HG02970 (cell line): ENCODE data around the gene ZFP92.

ENCODE experiments used
- ATAC-seq: cut with Tn5 transposase; IDR thresholded peaks from one replicate; pipeline ENCODE4 v1.9.1; 2021; ENCODE audit warnings: mild to moderate bottlenecking, moderate library complexity, moderate number of reproducible peaks; ENCODE audit not compliant: unreplicated experiment, low FRiP score

Gene ZFP92, protein sequence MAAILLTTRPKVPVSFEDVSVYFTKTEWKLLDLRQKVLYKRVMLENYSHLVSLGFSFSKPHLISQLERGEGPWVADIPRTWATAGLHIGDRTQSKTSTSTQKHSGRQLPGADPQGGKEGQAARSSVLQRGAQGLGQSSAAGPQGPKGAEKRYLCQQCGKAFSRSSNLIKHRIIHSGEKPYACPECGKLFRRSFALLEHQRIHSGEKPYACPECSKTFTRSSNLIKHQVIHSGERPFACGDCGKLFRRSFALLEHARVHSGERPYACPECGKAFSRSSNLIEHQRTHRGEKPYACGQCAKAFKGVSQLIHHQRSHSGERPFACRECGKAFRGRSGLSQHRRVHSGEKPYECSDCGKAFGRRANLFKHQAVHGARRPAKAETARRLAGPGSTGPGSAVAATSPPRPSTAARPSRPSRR

DNA sequence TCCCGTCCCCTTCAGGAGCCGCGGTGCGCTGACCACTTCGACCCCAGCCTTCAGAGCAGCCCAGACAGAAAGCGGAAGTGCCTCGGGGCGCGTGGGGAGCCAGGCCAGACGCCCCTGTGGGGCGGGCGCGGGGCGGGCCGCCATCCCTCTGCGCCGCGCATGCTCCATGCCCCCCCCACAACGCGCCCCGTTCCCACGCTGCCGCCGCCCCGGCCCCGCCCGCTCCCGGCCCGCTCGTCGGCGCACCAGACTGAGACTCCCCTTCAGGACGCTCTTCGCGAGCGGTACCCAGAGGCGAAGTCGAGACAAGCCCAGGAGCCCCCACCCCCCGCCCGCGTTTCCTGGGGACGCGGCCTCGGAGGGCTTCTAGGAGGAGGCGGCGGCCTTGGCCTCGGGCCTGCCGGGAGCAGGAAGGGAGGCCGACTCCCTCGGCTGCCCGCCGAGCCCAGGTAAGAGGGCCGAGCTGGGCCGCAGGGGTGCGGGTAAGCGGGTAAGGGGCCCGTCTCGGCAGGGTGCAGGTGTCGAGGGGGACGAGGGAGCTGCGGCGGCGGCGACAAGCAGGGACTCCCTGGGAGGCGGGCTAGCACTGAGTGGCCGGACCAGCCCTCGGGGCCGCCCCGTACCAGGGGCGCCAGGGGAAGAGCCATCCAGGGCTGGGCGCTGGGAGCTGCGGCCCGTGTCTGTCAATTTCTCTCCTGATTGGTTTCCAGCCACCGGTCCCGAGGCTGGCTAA, at the start of gene ZFP92:
Gene ZFP92 (plus strand): TSS at position 218 of the 733 bp plus-strand sequence. CDS start 6,851 bp downstream, outside the sequence.
- no peak for ATAC-seq

DNA sequence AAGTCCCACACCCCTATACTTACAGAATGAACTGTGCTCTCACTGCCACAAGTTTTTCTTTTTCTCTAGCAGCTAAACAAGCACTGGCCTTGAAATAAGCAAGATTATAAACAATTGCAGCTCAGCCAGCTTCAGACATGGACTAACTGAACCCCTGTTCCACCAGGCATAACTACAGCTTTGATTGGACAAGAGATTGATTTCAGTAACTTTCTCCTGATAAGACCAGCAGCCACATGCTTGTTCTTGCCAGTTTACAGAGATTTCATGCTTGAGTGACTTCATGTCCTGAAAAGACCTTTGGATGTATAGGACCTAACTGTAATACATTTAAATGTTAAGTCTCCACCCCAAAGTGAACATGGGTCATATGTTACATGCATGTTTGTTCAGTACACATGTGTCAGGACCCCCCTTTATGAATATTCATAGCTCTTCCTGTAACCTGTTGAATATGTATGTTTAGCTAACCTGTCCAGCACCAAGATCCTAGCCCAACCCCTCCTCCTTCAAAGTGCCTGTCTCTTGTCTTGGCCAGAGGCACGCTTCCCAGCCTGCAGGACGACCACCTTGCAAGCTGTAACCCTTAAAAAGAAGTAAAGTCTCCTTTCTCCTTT, 49.4 kb upstream of the ZFP92 start:
- no peak for ATAC-seq

DNA sequence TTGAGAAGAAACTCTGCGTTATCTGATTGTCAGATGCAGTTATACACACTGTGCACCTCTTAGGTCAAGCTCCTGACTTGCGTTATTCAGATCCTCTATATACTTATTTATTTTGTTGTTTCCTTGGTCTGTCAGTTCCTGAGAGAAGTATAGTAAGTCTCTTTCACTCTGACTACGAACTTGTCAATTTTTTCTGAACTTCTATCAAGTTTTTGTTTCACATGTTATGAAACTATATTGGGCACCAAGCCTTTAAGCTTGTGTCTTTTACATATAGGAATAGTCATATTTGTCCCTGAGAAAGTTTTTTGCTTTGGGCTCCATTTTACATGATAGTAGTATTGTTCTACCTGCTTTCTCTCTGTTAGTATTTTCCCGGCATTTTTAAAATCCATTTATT, 45.6 kb upstream of the ZFP92 start:
- ATAC-seq: no peak

DNA sequence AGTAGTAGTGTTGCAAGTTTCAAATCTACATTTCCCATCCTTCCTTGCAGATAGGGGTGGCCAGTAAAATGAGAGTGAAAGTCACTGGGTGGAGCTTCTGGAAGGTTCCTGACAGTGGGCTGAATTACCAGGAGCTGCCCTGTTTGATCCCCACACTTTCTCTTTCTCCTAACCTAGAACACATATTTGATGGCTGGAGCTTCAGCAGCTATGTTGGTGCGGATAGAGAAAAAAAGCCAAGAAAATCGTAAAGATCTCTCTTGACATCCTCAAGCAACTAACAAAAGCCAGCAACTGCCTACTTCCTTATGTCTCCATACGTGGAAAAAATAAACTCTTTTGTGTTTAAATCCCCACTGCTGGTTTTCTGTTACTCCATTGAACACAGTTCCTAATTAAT, 45.2 kb upstream of the ZFP92 start:
- no peak for ATAC-seq

DNA sequence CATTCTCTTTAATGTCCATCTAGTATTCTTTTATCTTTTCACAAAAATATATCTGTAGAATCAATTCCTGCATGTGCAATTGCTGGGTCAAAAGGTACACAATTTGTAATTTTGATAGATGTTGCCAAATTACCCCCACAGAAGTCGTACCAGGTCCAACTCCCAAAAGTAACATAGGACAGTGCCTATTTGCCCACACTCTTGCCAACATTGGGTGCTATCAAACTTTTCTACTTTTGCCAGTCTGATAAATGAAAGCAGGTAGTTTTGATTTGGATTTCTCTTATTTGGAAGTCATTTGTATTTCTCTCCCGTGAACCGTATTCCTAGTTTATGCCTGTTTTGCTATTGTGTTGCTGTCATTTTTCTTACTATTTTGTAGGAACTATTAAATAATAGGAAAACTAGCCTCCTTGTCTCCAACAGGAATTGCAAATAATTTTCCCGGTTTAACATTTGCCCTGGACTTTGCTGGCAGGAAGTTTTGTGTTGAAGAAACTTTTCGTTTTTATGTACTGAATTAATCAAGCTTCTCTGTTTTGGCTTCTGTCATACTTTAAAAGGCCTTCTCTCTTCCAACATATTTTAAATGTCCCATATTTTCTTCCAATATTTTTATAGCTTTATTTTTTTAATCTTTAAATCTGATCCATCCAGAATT, 44.3 kb upstream of the ZFP92 start:
- no peak for ATAC-seq

DNA sequence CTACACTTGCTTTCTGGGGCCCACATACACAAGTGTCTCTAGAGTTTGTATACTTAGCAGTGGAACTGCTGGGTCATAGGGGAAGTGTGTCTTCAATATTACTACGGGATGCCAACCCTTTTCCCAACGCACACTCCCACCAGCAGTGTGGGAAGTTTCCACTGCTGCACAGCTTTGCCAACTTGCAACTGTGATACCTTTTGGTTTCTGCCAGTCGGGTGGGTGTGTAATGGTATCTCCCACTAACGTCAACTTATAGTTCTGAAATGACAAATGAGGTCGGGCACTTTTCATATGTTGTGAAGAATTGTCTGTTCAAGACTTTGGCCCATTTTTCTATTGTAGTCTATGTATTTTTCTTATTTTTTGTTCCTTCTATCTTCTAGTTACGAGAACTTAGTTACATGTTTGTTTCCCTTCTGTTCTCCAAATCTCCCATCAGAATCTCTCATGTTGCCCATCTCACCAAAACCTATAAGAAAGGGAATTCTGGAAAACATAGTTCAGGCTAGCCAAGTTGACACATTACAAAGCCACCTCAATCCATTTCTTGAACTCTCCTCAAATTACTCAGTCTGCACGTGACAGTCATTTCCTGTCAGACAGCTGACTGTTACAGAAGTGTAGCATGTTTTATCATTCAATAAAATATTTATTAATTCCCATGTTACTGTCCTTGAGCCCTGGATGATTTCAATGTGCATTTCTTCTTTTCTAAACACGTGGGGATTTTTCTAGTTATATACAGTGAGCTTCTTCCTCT, 40.8 kb upstream of the ZFP92 start:
- ATAC-seq: no peak

DNA sequence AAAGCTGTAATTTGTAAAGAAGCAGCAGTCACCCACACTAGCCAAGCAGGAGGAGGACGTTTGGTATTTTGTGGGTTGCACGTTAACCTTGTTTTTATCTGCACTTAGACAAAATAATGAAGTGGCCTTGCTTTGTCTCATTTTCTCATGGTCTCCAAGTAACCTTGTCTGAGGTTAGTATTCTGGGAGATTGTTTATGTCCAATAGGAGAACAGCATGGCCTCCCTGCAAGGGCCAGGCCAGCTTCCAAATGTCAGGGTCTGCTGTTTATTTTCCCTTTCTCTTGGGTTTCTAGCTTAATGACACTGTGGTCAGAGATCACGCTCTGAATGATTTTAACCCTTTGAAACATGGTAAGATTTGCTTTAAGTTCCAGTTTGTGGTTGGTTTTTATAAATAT, 40.0 kb upstream of the ZFP92 start:
- ATAC-seq: no peak

DNA sequence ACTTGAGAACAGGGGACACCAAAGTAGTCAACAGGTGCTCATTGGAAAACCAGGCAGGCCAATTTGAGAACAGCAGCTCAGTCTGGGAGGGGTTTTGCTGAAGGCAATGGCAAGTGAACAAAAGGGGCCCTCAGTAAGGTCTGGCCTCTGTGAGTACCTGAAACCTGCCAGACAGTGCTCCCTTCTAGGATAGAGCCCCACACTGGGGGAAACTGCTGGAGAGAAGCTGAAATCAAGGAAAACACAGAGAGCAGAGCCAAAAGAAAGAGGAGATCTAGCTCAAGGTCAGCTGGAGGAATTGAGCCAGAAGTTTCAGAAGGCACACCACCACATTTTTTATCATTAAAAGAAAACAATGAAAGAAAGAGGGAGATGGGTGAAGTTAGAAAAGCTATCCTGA, 38.3 kb upstream of the ZFP92 start:
- ATAC-seq: no peak

DNA sequence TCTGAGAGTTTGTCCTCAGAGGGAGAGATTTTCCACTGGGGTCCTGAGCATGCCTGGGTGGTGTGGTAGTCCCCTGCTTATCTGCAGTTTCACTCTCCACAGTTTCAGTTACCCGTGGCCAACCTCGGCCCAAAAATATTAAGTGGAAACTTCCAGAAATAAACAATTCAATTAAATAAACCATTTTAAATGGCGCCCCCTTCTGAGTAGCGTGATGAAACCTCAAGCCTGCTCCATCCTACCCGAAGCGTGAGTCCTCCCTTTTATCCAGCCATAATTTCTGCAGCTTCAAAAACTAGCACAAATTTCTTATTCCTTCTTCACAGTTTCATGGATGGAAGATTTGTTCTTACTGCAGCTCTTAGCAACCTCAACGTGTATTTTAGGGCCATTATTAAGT, 36.8 kb upstream of the ZFP92 start:
- no peak for ATAC-seq

DNA sequence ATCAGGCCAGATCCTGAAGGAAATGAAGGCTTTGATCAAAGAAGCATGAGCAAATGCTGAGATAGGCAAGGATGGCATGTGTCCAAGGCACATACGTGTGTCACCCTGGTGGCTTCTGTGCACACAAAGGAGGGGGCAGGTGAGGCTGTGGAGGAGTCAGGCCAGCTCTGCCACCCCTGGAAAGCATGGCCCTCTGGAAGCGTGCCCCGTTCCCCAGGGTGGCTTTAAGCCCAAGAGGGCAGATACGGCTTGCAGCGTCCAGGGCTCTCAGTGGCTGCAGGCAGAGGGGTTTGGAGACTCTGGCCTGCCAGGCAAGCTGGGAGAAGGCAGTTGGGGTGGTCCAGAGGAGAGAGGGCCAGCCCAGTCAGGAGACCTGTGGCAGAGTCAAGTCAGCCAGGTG, 35.7 kb upstream of the ZFP92 start:
- ATAC-seq: no peak

DNA sequence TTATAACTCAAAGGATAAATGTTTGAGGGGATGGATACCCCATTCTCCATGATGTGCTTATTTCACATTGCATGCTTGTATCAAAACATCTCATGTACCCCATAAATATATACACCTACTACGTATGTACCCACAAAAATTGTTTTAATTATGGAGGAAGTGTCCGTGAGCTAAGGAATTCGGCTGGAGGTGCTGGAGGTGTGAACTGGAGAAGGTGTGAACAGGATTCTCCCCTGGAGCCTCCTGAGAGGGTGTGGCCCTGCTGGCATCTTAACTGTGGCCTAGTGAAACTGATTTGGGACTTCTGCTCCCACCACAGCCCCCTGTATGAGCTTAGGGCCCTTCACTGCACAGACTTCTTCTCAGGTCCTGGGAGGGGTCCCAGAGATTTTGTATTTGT, 33.5 kb upstream of the ZFP92 start:
- ATAC-seq: no peak

DNA sequence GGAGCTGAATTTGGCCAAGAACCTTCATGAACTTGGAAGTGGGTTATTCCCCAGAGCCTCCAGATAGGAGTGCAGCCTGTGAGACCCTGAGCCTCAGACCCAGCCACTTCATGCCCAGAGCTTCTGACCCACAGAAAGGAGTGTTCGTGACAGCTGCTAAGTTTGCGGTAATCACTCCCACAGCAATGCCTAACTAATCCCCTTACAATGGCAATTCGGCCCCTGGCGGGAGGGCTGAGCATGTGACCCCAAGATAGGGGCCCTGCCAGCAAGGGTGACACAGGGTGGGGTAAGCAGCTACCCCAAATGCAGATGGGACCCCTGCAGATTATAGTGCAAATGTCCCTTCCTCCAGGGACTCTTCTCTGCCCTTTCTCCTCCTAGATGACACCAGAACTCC, 32.7 kb upstream of the ZFP92 start:
- no peak for ATAC-seq

DNA sequence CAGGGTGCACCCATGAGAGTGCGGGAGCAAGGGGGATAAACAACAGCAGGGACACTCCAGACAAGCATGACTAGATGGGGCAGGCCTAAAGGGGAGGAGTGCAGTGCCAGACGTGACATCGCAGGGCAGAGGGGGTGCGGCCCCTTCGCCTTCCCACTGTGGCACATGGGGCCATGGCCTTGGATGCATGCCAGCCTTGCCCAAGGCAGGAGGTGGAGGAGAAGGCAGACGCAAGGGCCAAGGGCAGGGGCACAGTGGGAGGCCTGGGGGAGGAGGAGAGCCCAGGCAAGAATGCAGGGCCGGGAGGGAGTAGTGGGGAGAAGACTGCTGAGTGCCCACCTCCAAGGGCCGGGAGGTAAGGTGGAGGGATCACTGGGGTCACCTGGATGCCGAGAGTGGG, 31.8 kb upstream of the ZFP92 start:
- no peak for ATAC-seq

DNA sequence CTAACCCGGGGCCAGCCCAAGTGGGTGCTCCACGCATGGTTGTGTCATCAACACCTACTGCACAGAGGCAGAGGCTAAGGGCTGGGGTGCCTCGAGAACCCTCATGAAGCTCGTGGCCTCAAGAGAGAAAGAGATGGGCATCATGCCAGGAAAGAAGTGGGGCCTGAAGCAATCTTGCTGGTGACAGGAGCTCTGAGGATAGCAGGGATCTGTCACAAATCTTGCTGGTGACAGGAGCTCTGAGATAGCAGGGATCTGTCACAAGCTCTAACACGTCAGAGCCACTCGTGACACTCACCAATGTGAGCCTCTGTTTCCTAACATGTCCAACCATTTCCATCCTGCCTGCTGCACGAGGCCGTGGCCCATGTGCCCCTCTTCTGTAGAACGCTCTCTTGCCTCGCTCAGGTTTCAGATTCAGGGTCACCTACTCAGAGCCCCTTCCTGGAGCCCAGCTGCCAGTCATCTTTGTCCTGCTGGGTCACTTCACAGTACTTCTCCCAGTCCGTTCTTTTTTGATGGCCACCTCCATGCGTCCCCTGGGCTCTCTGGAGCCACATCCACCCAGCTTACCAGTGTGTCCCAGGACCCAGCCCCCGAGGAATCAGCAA, 31.2 kb upstream of the ZFP92 start:
- ATAC-seq: no peak

DNA sequence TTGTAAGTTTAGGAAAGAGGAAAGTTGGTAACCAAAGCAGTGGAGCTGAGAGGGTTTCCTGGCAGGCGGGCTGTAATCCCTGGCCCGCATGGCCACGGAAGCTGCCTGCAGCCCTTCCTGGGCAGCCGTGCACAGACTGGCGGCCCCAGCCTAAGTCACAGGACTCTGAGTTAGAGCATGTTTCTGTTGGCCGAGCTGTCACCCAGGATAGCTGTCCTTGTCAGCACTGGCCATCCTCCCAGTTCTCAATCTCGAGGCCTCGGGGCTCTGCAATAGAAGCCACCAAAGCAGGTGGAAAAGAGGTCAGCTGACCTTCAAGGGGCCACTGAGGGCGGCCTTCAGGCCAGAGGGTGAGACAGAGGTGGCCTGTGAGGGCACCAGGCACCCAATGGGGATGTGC, 30.6 kb upstream of the ZFP92 start:
- no peak for ATAC-seq

DNA sequence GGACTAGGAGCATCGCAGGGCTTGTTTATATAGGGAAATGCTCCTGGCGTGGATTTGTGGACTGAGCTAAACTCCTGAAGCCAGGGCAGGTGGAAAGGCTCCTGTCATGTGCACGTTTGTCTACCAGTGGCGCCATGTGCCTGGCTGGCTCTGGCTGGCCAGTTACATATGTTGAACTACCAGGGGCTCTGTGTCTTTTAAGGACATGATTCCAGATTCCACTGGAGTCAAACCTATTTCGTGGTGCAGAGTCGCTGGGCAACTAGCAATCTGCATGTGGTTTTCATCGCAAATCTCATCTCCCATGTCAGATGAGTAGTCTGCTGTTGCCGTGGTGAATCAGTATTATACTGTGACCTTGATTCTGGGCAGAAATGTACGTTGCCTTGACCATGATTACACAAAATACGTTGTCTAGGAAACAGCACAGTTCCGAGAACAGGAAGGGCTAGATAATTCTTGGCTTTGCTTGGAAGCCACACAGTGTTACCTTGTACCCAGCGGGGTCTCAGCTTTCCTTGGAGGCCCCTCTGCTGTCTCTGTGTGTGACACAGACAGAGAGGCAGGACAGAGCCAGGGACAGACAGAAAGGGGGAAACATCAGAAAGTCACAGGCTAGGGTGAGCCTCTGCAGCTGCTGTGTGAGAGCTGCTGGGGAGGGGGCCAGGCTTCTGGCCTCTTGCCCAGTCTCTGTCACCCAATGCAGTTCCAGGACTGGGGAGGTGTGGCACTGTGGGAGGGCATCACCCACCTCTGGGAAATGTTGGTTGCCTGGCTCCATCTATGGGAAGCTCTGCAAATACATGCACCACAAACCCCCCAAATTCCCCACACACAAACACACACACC, 29.4 kb upstream of the ZFP92 start:
- ATAC-seq: no peak

DNA sequence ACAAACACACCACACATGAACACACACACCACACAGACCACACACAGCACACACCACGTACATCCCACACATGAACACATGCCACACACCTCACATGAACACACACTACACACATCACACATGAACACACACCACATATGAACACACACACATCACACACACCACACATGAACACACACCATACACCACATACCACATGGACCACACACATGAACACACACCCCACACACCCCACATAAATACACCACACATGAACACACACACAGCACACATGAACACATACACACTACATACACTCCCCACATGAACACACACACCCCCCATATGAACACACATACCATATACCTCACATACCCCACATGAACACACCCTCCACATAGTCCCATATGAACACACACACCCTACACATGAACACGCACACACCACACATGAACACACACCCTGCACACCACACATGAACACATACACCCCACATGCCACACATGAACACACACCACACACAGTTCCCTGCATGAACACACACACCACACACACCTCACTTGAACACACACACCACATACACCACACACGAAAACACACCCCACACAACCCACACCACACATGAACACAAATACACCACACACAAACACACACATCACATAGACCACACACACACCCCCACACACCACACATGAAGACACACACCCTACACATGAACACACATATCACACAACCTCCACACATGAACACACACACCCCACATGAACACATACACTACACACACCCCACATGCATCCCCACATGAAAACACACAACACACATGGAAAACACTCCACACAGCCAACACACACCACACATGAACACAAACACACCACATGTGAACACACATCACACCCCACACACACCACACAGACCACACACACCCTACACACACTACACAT, 28.4 kb upstream of the ZFP92 start:
- ATAC-seq: no peak

DNA sequence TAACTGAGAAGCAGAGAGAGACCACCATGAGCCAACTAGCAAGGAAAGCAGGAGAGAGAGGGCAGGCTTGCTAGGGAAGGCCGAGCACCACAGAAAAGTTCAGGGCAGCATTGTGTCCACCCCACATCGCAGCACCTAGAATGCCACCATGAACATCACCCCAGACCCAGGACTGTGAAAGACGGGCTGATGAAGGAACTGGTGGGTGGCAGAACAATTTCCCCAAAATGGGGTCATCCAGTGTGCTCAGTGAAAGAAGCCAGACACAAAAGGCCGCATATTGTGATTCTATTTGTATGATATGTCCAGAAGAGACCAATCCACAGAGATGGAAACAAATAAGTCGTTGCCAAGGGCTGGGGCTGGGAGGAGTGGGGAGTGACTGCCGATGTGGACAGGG, 26.9 kb upstream of the ZFP92 start:
- ATAC-seq: no peak
